ENCODE measurements around the gene ROBO3. TPM values are rescaled to one million over a fixed set of nuclear protein-coding genes. Genes with fewer than 3 reads are reported as not detected.

Gene ROBO3, protein sequence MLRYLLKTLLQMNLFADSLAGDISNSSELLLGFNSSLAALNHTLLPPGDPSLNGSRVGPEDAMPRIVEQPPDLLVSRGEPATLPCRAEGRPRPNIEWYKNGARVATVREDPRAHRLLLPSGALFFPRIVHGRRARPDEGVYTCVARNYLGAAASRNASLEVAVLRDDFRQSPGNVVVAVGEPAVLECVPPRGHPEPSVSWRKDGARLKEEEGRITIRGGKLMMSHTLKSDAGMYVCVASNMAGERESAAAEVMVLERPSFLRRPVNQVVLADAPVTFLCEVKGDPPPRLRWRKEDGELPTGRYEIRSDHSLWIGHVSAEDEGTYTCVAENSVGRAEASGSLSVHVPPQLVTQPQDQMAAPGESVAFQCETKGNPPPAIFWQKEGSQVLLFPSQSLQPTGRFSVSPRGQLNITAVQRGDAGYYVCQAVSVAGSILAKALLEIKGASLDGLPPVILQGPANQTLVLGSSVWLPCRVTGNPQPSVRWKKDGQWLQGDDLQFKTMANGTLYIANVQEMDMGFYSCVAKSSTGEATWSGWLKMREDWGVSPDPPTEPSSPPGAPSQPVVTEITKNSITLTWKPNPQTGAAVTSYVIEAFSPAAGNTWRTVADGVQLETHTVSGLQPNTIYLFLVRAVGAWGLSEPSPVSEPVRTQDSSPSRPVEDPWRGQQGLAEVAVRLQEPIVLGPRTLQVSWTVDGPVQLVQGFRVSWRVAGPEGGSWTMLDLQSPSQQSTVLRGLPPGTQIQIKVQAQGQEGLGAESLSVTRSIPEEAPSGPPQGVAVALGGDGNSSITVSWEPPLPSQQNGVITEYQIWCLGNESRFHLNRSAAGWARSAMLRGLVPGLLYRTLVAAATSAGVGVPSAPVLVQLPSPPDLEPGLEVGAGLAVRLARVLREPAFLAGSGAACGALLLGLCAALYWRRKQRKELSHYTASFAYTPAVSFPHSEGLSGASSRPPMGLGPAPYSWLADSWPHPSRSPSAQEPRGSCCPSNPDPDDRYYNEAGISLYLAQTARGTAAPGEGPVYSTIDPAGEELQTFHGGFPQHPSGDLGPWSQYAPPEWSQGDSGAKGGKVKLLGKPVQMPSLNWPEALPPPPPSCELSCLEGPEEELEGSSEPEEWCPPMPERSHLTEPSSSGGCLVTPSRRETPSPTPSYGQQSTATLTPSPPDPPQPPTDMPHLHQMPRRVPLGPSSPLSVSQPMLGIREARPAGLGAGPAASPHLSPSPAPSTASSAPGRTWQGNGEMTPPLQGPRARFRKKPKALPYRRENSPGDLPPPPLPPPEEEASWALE (N-terminal part only)
- 17.3 TPM for polyA plus RNA-seq
- long read RNA-seq, donor 1 = 0 reads
- long read RNA-seq, donor 2, partial matches to known transcripts = 0 of 1 reads
- long read RNA-seq, donor 2, other reads (novel, unspliced or antisense) = 0 of 1 reads
- long read RNA-seq, donor 3 = 0 reads
- long read RNA-seq, donor 4 = 0 reads
- long read RNA-seq, donor 5 = 0 reads
- long read RNA-seq, donor 6, partial matches to known transcripts = 0 of 1 reads
- long read RNA-seq, donor 6, other reads (novel, unspliced or antisense) = 0 of 1 reads
- long read RNA-seq, donor 7, partial matches to known transcripts = 0 of 1 reads
- long read RNA-seq, donor 7, other reads (novel, unspliced or antisense) = 0 of 1 reads
- long read RNA-seq, donor 8 = 0 reads
- long read RNA-seq, donor 9, partial matches to known transcripts = 0 of 1 reads
- long read RNA-seq, donor 9, other reads (novel, unspliced or antisense) = 0 of 1 reads
- long read RNA-seq, donor 10 = 0 reads
- long read RNA-seq, donor 11 = 0 reads

- DNase-seq = peak in 1 of 2 donors; percentile 39
- whole genome bisulfite sequencing (ENCODE audit: insufficient coverage, low lambda C conversion rate) = 0% methylated on average over 1 of the region's 53 CpGs
These were observed at the start of gene ROBO3 for GRCh38 chr11:124865181-124865901. TSS of gene ROBO3 (plus strand) at chr11:124865432. CDS start at chr11:124865578, 146 bp downstream.

DNA sequence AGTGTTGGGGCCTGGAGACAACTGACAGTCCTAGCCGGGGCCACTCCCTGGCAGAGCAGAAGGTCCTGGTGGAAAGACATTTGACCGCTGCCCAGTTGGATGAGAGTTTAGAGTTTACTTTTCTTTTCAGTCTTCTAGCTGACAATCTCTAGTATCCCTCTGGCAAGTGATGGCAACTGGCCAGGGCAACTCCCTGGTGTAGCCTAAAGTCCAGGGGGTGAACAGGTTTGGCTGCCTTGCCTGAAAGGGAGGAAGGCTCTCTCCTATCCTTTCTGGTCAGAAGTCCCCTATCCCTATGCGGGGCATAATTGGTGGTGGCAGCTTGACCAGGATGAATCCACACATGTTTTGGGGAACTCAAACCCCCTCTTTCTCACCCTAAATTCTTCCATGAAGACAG is 48.2 kb upstream of the ROBO3 start:
- Histone ChIP-seq H3K27ac (ENCODE audit: low read length) (no peak overlapping the region), H3K4me1 (ENCODE audit: control insufficient read depth, insufficient read depth, low read length) (no peaks in the 10 kb centered on the region), H3K9me3 (ENCODE audit: control insufficient read depth, low read depth, low read length) (no peaks in the 10 kb centered on the region), H3K4me3 (ENCODE audit: low read length) (no peak overlapping the region), H3K36me3 (ENCODE audit: control insufficient read depth, insufficient read depth, low read length) (no peaks in the 10 kb centered on the region), H3K27me3 (ENCODE audit: control insufficient read depth, insufficient read depth, low read length) (peaks cover 23% of the 10 kb centered on the region)
- no CpG with 5 or more reads among the region's 3 CpGs for WGBS (ENCODE audit: insufficient coverage, low lambda C conversion rate)
- no peak for DNase-seq

More at GRCh38 chr11:124865181-124865901, at the start of gene ROBO3:
- Histone ChIP-seq H3K4me1 (ENCODE audit: control insufficient read depth, insufficient read depth, low read length) (peaks cover 6% of the 10 kb centered on the region), H3K9me3 (ENCODE audit: control insufficient read depth, low read depth, low read length) (no peaks in the 10 kb centered on the region), H3K36me3 (ENCODE audit: control insufficient read depth, insufficient read depth, low read length) (no peaks in the 10 kb centered on the region), H3K27ac (ENCODE audit: low read length) (no peak within 1 kb of the TSS), H3K4me3 (ENCODE audit: low read length) (no peak within 1 kb of the TSS), H3K27me3 (ENCODE audit: control insufficient read depth, insufficient read depth, low read length) (peaks cover 99% of the 10 kb centered on the region)

- WGBS (ENCODE audit: insufficient coverage, low lambda C conversion rate) = 87% methylated on average over 3 of the region's 6 CpGs
- Histone ChIP-seq H3K4me3 (ENCODE audit: low read length) (no peak overlapping the region), H3K4me1 (ENCODE audit: control insufficient read depth, insufficient read depth, low read length) (no peaks in the 10 kb centered on the region), H3K27ac (ENCODE audit: low read length) (no peak overlapping the region), H3K36me3 (ENCODE audit: control insufficient read depth, insufficient read depth, low read length) (no peaks in the 10 kb centered on the region), H3K9me3 (ENCODE audit: control insufficient read depth, low read depth, low read length) (no peaks in the 10 kb centered on the region), H3K27me3 (ENCODE audit: control insufficient read depth, insufficient read depth, low read length) (peaks cover 14% of the 10 kb centered on the region)
- no peak for DNase-seq
These were observed 43.1 kb upstream of the ROBO3 start for GRCh38 chr11:124821995-124822730.

DNA sequence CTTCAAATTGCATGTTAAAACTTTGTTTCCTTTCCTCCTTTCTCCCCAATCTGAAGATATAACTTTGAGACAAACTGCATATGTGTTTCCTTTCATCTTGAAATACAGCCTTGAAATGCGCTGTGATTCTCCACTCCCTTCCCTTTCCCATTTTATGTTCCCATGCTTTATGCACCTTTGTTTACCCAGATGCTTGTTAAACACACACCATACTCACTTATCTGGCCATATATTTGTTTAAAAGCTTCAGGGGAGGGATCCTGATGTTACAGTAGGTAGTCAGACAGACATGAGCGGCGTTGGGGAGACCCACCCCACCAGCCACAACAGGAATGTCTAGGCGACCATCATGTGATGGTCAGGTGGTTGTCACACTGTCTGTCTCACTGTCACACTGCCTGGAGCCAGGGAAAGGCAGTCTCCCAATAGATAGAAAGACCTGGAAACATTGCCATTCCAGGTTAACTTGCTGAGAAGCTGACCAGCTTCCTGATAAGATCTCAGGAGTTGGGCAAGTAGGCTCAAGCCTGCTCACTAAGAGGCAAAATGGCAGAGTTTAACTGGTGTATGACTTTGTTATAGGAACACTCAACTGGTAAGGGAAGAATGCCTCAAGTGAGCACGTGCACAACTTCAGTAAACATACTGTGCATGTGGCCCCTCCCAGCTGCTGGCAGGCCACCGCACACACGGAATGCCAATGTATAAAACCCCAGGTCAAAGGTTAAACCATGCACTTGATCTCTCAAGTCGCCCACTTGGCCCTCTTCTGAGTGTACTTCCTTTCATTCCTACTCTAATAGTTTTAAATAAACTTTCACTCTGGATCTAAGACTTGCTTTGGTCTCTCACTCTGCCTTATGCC is 41.5 kb upstream of the ROBO3 start:
- no CpG with 5 or more reads among the region's 8 CpGs for WGBS (ENCODE audit: insufficient coverage, low lambda C conversion rate)
- Histone ChIP-seq H3K27me3 (ENCODE audit: control insufficient read depth, insufficient read depth, low read length) (peaks cover 2% of the 10 kb centered on the region), H3K4me3 (ENCODE audit: low read length) (no peak overlapping the region), H3K9me3 (ENCODE audit: control insufficient read depth, low read depth, low read length) (no peaks in the 10 kb centered on the region), H3K4me1 (ENCODE audit: control insufficient read depth, insufficient read depth, low read length) (no peaks in the 10 kb centered on the region), H3K27ac (ENCODE audit: low read length) (no peak overlapping the region), H3K36me3 (ENCODE audit: control insufficient read depth, insufficient read depth, low read length) (no peaks in the 10 kb centered on the region)
- DNase-seq = peak in 1 of 2 donors; percentile 26

DNA sequence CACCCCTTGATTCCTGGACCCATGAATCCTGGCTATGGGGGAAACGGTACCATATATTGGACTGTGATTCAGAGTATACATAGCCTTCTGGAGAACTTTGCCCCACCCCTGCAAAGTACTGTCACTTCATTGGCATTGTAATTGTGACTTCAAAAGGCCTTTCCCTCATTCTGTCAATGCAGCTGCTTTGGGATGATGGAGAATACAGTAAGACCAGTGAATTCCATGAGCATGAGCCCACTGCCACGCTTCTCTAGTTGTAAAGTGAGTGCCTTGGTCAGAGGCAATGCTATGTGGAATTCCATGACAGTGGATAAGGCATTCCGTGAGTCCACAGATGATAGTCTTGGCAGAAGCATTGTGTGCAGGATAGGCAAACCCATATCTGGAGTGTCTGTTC is 39.4 kb upstream of the ROBO3 start:
- H3K9me3 ChIP-seq (ENCODE audit: control insufficient read depth, low read depth, low read length) = no peaks in the 10 kb centered on the region
- H3K27ac ChIP-seq (ENCODE audit: low read length) = no peak overlapping the region
- H3K27me3 ChIP-seq (ENCODE audit: control insufficient read depth, insufficient read depth, low read length) = peaks cover 4% of the 10 kb centered on the region
- H3K4me3 ChIP-seq (ENCODE audit: low read length) = no peak overlapping the region
- no peaks in the 10 kb centered on the region for H3K4me1 ChIP-seq (ENCODE audit: control insufficient read depth, insufficient read depth, low read length)
- no peaks in the 10 kb centered on the region for H3K36me3 ChIP-seq (ENCODE audit: control insufficient read depth, insufficient read depth, low read length)
- DNase-seq = no peak
- no CpG with 5 or more reads among the region's 3 CpGs for WGBS (ENCODE audit: insufficient coverage, low lambda C conversion rate)

DNA sequence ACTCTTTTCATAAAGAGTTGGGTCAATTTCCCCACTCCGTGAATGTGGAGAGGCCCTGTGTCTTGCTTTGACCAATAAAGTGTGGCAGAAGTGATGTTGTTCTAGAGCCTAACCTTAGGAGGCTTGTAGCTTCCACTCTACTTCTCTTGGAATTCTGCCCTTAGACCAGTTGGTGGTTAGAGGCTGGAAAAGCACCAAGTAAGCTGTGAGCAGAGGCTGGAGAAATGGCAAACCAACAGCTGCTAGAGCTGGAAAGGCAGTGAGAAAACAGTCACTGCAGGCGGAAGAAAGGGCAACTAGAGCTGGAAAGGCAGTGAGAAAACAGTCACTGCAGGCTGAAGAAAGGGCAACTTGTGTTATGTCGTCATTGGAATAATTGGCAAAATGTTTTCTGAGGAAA is 35.2 kb upstream of the ROBO3 start:
- H3K9me3 ChIP-seq (ENCODE audit: control insufficient read depth, low read depth, low read length) = no peaks in the 10 kb centered on the region
- H3K4me1 ChIP-seq (ENCODE audit: control insufficient read depth, insufficient read depth, low read length) = no peaks in the 10 kb centered on the region
- H3K27ac ChIP-seq (ENCODE audit: low read length) = no peak overlapping the region
- WGBS (ENCODE audit: insufficient coverage, low lambda C conversion rate) = no CpG with 5 or more reads among the region's 3 CpGs
- peaks cover 19% of the 10 kb centered on the region for H3K27me3 ChIP-seq (ENCODE audit: control insufficient read depth, insufficient read depth, low read length)
- no peaks in the 10 kb centered on the region for H3K36me3 ChIP-seq (ENCODE audit: control insufficient read depth, insufficient read depth, low read length)
- no peak for DNase-seq
- H3K4me3 ChIP-seq (ENCODE audit: low read length) = no peak overlapping the region

DNA sequence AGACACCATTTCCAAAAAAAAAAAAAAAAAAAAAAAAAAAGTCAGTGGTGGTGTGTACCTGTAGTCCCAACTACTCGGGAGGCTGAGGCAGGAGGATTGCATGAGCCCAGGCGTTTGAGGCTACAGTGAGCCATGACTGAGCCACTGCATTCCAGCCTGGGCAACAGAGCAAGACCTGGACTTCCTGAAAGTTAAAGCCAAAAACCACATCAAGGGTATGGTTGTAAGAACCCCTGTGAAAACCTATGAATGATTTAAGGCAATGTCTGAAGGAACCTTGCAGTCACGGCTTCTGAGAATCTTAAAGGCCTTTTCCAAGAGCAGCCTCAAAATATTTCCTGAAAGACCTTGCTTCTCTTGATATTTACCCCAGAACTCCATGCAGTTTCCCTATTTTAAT is 34.5 kb upstream of the ROBO3 start:
- no peaks in the 10 kb centered on the region for H3K9me3 ChIP-seq (ENCODE audit: control insufficient read depth, low read depth, low read length)
- peaks cover 19% of the 10 kb centered on the region for H3K27me3 ChIP-seq (ENCODE audit: control insufficient read depth, insufficient read depth, low read length)
- H3K4me1 ChIP-seq (ENCODE audit: control insufficient read depth, insufficient read depth, low read length) = no peaks in the 10 kb centered on the region
- no CpG with 5 or more reads among the region's 3 CpGs for WGBS (ENCODE audit: insufficient coverage, low lambda C conversion rate)
- no peak for DNase-seq
- H3K27ac ChIP-seq (ENCODE audit: low read length) = no peak overlapping the region
- H3K36me3 ChIP-seq (ENCODE audit: control insufficient read depth, insufficient read depth, low read length) = no peaks in the 10 kb centered on the region
- H3K4me3 ChIP-seq (ENCODE audit: low read length) = no peak overlapping the region

DNA sequence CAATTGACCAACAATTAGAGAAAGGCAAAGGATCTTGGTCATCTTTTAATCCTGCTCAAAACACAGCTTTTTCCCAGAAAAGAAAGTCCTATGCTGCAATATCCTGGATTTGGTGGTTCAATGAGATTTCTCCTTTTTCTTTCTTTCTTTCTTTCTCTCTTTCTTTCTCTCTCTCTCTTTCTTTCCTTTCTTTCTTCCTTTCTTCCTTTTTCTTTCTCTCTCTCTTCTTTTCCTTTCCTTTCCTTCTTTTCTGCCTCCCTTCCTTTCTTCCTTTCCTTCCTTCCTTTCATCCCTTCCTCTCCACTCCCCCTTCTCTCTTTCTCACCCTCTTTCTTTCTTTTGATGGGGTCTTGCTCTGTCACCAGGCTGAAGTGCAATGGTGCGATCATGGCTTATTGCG is 33.3 kb upstream of the ROBO3 start:
- H3K27ac ChIP-seq (ENCODE audit: low read length) = no peak overlapping the region
- H3K4me3 ChIP-seq (ENCODE audit: low read length) = no peak overlapping the region
- no CpG with 5 or more reads among the region's 2 CpGs for WGBS (ENCODE audit: insufficient coverage, low lambda C conversion rate)
- DNase-seq = no peak
- peaks cover 22% of the 10 kb centered on the region for H3K27me3 ChIP-seq (ENCODE audit: control insufficient read depth, insufficient read depth, low read length)
- H3K4me1 ChIP-seq (ENCODE audit: control insufficient read depth, insufficient read depth, low read length) = no peaks in the 10 kb centered on the region
- no peaks in the 10 kb centered on the region for H3K9me3 ChIP-seq (ENCODE audit: control insufficient read depth, low read depth, low read length)
- H3K36me3 ChIP-seq (ENCODE audit: control insufficient read depth, insufficient read depth, low read length) = no peaks in the 10 kb centered on the region
